ENCODE results near the gene SMYD3. TPM values are rescaled to one million over a fixed set of nuclear protein-coding genes. Genes with fewer than 3 reads are reported as not detected.

Gene SMYD3
- total RNA-seq, 2 donors from 2014 or later = 8.8 to 19.0 TPM

DNA sequence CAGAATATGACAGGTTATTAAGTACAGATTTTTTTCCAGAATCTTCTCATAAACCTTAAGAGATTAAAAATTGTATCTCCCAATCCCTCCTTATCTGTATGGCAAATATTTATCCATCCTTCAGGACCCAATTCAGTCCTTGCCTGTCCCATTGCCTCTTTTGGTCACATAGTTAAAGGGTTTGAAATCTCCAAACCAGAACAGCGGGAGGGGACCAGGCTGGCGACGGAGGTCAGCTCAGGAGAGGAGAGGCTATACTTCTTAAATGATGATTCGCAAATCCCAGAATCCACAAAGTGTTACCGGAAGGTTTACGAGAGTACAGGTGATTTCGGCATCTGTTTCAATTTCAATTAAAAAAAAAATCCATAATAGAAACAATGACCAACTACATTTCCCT lies 572.7 kb downstream of the SMYD3 start:
- Histone ChIP-seq H3K4me3 (no peak overlapping the region), H3K36me3 (no peaks in the 10 kb centered on the region), H3K9me3 (no peaks in the 10 kb centered on the region), H3K27ac (no peak overlapping the region), H3K4me1 (ENCODE audit: control insufficient read depth in 1 of 2, low read depth in 2 of 2) (no peaks in the 10 kb centered on the region), H3K27me3 (replicated peaks; ENCODE audit: insufficient read depth) (no peaks in the 10 kb centered on the region)
- TF ChIP-seq CTCF (IDR thresholded peaks at IDR 0.05) = no peak
- ATAC-seq (ENCODE audit: insufficient number of reproducible peaks, low FRiP score, low read depth) = no peak
- no peak for DNase-seq (ENCODE audit: low spot score)

DNA sequence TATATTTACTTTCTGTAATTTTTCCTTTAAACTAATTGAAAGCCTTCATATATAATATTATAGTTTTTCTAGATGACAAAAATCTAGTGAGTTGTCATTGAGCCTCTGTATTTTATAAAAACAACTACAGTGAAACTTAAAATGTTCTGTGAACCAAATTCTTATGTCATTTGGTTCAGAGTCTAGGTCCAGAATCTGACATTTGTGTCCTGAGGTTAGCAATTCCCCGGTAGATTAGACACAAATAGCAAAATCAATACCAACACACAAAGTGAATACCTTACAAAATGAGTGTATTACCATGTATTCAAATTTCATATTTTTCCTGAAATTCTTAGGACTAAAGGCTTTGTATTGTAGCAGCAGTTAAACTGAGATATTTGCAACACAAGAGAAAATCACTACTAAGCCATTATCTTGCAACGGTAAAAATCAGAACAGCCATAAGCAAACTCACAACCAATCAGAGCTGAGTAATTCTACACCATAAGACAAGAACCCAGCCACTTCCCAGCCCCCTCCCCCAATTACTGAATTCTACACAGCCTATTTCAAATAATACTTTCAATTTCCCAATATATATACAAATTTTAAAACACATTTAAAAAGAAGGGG lies 573.5 kb downstream of the SMYD3 start:
- H3K27me3 ChIP-seq (replicated peaks; ENCODE audit: insufficient read depth) = no peaks in the 10 kb centered on the region
- DNase-seq (ENCODE audit: low spot score) (no peak), ATAC-seq (ENCODE audit: insufficient number of reproducible peaks, low FRiP score, low read depth) (no peak)
- H3K27ac ChIP-seq = no peak overlapping the region
- no peaks in the 10 kb centered on the region for H3K4me1 ChIP-seq (ENCODE audit: control insufficient read depth in 1 of 2, low read depth in 2 of 2)
- H3K36me3 ChIP-seq = no peaks in the 10 kb centered on the region
- TF ChIP-seq CTCF (IDR thresholded peaks at IDR 0.05) = no peak
- H3K4me3 ChIP-seq = no peak overlapping the region
- no peaks in the 10 kb centered on the region for H3K9me3 ChIP-seq

- Histone ChIP-seq H3K27ac (no peak overlapping the region), H3K4me1 (ENCODE audit: control insufficient read depth in 1 of 2, low read depth in 2 of 2) (no peaks in the 10 kb centered on the region), H3K36me3 (no peaks in the 10 kb centered on the region), H3K4me3 (no peak overlapping the region), H3K27me3 (replicated peaks; ENCODE audit: insufficient read depth) (no peaks in the 10 kb centered on the region), H3K9me3 (no peaks in the 10 kb centered on the region)
- ATAC-seq (ENCODE audit: insufficient number of reproducible peaks, low FRiP score, low read depth) (no peak), DNase-seq (ENCODE audit: low spot score) (no peak)
- no peak for TF ChIP-seq CTCF (IDR thresholded peaks at IDR 0.05)
Measured at GRCh38 chr1:245932302-245932972, 574.6 kb downstream of the SMYD3 start.

DNA sequence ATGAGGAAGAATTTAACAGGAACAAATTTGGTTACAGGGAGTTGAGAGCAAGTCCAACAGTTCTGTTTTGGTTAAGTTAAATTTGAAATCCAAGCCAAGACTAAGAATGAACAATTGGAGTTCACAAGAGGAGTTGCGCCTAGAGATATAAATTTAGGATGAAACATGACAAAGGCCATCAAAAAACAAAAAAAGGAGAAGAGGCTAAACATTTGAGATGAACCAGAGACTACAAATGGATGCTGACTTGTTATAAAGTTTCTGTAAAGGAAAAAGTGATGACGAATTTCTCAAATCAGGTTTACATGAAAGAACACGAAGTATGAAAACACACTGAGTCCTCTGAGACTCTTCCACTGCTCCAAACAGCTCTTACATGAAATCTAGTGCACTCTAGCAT lies 575.6 kb downstream of the SMYD3 start:
- ATAC-seq (ENCODE audit: insufficient number of reproducible peaks, low FRiP score, low read depth) (no peak), DNase-seq (ENCODE audit: low spot score) (no peak)
- H3K4me3 ChIP-seq = no peak overlapping the region
- H3K27ac ChIP-seq = no peak overlapping the region
- H3K4me1 ChIP-seq (ENCODE audit: control insufficient read depth in 1 of 2, low read depth in 2 of 2) = no peaks in the 10 kb centered on the region
- no peak for TF ChIP-seq CTCF (IDR thresholded peaks at IDR 0.05)
- no peaks in the 10 kb centered on the region for H3K27me3 ChIP-seq (replicated peaks; ENCODE audit: insufficient read depth)
- no peaks in the 10 kb centered on the region for H3K9me3 ChIP-seq
- no peaks in the 10 kb centered on the region for H3K36me3 ChIP-seq

GRCh38 chr1:245929224-245929623 lies 577.9 kb downstream of the SMYD3 start:
- Histone ChIP-seq H3K4me1 (ENCODE audit: control insufficient read depth in 1 of 2, low read depth in 2 of 2) (no peaks in the 10 kb centered on the region), H3K36me3 (no peaks in the 10 kb centered on the region), H3K9me3 (no peaks in the 10 kb centered on the region), H3K27ac (no peak overlapping the region), H3K27me3 (replicated peaks; ENCODE audit: insufficient read depth) (no peaks in the 10 kb centered on the region), H3K4me3 (no peak overlapping the region)
- TF ChIP-seq CTCF (IDR thresholded peaks at IDR 0.05) = no peak
- DNase-seq (ENCODE audit: low spot score) = no peak
- no peak for ATAC-seq (ENCODE audit: insufficient number of reproducible peaks, low FRiP score, low read depth)
